GM23338 (cell line): ENCODE data around the gene TIE1. TPM values are rescaled to one million over a fixed set of nuclear protein-coding genes. Genes with fewer than 3 reads are reported as not detected.

Source experiments
- CREB1 ChIP-seq: fragments of 250-450 bp; sonication (Bioruptor Pico); IDR thresholded peaks from 2 replicates; pipeline ENCODE4 v1.5.0; 2020; ENCODE audit warnings: low read depth, mild to moderate bottlenecking, moderate library complexity
- ETS1 ChIP-seq: IDR thresholded peaks from 2 replicates; pipeline ENCODE4 v1.6.1; 2016; ENCODE audit warnings: antibody characterized with exemption
- NANOG ChIP-seq: IDR thresholded peaks from 2 replicates; pipeline ENCODE4 v1.6.1; 2016; ENCODE audit warnings: antibody characterized with exemption, borderline replicate concordance
- STAT1 ChIP-seq: IDR thresholded peaks from one replicate; pipeline ENCODE4 v1.6.1; 2016; ENCODE audit warnings: antibody characterized with exemption; ENCODE audit not compliant: unreplicated experiment
- ZNF114 ChIP-seq: fragments of 250-450 bp; sonication (Bioruptor Pico); IDR thresholded peaks from 2 replicates; pipeline ENCODE4 v1.5.0; 2020; ENCODE audit warnings: mild to moderate bottlenecking, moderate library complexity
- ZNF331 ChIP-seq: fragments of 250-450 bp; sonication (Bioruptor Pico); IDR thresholded peaks from 2 replicates; pipeline ENCODE4 v1.5.0; 2020; ENCODE audit warnings: low read depth, mild to moderate bottlenecking, moderate library complexity
- polyA plus RNA-seq: library from polyadenylated mRNA; unstranded; fragments of >200 nt; fragmentation: Nextera tagmentation; extraction: Ambion mirVana; gene quantifications from 2 replicates; pipeline ENCODE4 v1.2.1, GENCODE V29; 2016
- total RNA-seq: library from RNA; depleted of rRNA; stranded (reverse); fragments of >200 nt; shearing (Covaris generic); gene quantifications from 2 replicates; pipeline ENCODE4 v1.2.3, GENCODE V29; 2014
- TF ChIP-seq, protein P1 (sequence below): fragments of 250-450 bp; sonication (Bioruptor Pico); IDR thresholded peaks from 2 replicates; pipeline ENCODE4 v1.5.0; 2020; ENCODE audit warnings: mild to moderate bottlenecking, moderate library complexity
- TF ChIP-seq, protein P2 (sequence below), 2 experiments: fragments of 200-600 bp in 1 of 2; sonication (generic) in 1 of 2; conservative IDR thresholded peaks; 2 replicates each; pipeline versions ENCODE4 v1.5.1 to v1.6.1; 2016 to 2017; ENCODE audit warnings: antibody characterized with exemption in 2 of 2, low read depth in 2 of 2, mild to moderate bottlenecking in 2 of 2, moderate library complexity in 1 of 2

Gene TIE1
- total and polyA plus RNA-seq, 2 experiments from 2014 or later: 0.37 to 2.3 TPM

DNA sequence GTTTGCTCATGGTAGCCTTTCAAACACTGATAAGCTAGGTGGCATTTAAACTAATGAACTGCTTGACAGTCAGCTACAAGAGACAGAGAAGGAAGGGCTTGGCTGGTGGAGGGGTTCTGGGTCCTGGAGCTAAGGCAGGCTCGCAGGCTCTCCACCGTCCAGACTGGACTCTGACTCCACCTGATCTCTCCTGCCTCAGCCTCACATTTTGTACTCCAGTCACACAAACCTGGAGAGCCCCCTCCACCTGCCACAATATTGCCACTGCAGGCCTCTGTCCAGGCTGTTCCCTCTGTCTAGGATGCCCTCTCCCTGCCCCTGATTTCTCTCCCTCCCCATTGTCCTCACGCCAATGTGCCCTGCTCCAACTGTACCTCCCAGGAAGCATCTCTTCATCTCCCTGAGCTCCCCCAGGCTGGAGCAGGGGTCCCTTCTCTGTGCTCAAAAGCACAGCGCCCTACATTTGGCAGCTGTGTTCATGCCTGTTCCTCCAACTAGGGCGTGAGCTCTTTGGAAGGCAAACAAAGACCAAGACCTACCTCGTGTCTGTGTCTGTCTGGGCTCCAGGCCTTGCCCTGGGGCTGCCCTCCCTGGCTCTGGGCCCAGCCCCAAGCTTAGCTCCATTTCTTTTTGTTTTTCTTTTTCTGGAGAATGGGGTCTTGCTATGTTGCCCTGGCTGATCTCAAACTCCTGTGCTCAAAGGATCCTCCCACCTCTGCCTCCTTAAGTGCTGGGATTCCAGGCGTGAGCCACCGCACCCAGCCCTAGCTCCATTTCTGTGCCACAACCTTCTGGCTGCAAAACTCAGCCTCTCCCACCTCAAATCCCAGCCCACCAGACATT, 2.9 kb downstream of the TIE1 start (continued):
- TF ChIP-seq, protein P1, sequence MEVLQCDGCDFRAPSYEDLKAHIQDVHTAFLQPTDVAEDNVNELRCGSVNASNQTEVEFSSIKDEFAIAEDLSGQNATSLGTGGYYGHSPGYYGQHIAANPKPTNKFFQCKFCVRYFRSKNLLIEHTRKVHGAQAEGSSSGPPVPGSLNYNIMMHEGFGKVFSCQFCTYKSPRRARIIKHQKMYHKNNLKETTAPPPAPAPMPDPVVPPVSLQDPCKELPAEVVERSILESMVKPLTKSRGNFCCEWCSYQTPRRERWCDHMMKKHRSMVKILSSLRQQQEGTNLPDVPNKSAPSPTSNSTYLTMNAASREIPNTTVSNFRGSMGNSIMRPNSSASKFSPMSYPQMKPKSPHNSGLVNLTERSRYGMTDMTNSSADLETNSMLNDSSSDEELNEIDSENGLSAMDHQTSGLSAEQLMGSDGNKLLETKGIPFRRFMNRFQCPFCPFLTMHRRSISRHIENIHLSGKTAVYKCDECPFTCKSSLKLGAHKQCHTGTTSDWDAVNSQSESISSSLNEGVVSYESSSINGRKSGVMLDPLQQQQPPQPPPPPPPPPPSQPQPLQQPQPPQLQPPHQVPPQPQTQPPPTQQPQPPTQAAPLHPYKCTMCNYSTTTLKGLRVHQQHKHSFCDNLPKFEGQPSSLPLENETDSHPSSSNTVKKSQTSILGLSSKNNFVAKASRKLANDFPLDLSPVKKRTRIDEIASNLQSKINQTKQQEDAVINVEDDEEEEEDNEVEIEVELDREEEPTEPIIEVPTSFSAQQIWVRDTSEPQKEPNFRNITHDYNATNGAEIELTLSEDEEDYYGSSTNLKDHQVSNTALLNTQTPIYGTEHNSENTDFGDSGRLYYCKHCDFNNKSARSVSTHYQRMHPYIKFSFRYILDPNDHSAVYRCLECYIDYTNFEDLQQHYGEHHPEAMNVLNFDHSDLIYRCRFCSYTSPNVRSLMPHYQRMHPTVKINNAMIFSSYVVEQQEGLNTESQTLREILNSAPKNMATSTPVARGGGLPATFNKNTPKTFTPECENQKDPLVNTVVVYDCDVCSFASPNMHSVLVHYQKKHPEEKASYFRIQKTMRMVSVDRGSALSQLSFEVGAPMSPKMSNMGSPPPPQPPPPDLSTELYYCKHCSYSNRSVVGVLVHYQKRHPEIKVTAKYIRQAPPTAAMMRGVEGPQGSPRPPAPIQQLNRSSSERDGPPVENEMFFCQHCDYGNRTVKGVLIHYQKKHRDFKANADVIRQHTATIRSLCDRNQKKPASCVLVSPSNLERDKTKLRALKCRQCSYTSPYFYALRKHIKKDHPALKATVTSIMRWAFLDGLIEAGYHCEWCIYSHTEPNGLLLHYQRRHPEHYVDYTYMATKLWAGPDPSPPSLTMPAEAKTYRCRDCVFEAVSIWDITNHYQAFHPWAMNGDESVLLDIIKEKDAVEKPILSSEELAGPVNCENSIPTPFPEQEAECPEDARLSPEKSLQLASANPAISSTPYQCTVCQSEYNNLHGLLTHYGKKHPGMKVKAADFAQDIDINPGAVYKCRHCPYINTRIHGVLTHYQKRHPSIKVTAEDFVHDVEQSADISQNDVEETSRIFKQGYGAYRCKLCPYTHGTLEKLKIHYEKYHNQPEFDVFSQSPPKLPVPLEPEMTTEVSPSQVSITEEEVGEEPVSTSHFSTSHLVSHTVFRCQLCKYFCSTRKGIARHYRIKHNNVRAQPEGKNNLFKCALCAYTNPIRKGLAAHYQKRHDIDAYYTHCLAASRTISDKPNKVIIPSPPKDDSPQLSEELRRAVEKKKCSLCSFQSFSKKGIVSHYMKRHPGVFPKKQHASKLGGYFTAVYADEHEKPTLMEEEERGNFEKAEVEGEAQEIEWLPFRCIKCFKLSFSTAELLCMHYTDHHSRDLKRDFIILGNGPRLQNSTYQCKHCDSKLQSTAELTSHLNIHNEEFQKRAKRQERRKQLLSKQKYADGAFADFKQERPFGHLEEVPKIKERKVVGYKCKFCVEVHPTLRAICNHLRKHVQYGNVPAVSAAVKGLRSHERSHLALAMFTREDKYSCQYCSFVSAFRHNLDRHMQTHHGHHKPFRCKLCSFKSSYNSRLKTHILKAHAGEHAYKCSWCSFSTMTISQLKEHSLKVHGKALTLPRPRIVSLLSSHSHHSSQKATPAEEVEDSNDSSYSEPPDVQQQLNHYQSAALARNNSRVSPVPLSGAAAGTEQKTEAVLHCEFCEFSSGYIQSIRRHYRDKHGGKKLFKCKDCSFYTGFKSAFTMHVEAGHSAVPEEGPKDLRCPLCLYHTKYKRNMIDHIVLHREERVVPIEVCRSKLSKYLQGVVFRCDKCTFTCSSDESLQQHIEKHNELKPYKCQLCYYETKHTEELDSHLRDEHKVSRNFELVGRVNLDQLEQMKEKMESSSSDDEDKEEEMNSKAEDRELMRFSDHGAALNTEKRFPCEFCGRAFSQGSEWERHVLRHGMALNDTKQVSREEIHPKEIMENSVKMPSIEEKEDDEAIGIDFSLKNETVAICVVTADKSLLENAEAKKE: no peak
- TF ChIP-seq ETS1 (no peak), NANOG (no peak), CREB1 (no peak), STAT1 (no peak), ZNF331 (no peak), ZNF114 (no peak)
- TF ChIP-seq, protein P2, sequence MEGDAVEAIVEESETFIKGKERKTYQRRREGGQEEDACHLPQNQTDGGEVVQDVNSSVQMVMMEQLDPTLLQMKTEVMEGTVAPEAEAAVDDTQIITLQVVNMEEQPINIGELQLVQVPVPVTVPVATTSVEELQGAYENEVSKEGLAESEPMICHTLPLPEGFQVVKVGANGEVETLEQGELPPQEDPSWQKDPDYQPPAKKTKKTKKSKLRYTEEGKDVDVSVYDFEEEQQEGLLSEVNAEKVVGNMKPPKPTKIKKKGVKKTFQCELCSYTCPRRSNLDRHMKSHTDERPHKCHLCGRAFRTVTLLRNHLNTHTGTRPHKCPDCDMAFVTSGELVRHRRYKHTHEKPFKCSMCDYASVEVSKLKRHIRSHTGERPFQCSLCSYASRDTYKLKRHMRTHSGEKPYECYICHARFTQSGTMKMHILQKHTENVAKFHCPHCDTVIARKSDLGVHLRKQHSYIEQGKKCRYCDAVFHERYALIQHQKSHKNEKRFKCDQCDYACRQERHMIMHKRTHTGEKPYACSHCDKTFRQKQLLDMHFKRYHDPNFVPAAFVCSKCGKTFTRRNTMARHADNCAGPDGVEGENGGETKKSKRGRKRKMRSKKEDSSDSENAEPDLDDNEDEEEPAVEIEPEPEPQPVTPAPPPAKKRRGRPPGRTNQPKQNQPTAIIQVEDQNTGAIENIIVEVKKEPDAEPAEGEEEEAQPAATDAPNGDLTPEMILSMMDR (conservative IDR thresholded peaks at IDR 0.05; ENCODE audit: low read depth in 2 of 2): no peak
